GM12878 (cell line): Measurements from ENCODE around the gene CFAP65.

Experiments used
- CTCF ChIP-seq, 3 experiments: IDR thresholded peaks in 2 of 3; conservative IDR thresholded peaks in 1 of 3; 2 replicates each; pipeline ENCODE4 v1.5.1; 2011; ENCODE audit warnings: low read depth in 3 of 3, low read length in 3 of 3, mild to moderate bottlenecking in 3 of 3, control low read depth in 2 of 3, moderate library complexity in 2 of 3, inconsistent platforms in 1 of 3, mixed read lengths in 1 of 3; ENCODE audit not compliant: control insufficient read depth in 2 of 3, insufficient read depth in 1 of 3; ENCODE audit errors: extremely low read depth in 1 of 3
- E2F4 ChIP-seq: IDR thresholded peaks from 2 replicates; pipeline ENCODE4 v1.6.1; 2012; ENCODE audit warnings: low read depth, low read length, improper control_type of control experiment
- MAX ChIP-seq: IDR thresholded peaks from 2 replicates; pipeline ENCODE4 v1.6.1; 2012; ENCODE audit warnings: low read depth, low read length, improper control_type of control experiment
- POLR2AphosphoS5 ChIP-seq: IDR thresholded peaks from 2 replicates; pipeline ENCODE4 v1.6.1; 2011; ENCODE audit warnings: mild to moderate bottlenecking, low read length, inconsistent platforms
- REST ChIP-seq: IDR thresholded peaks from 2 replicates; pipeline ENCODE4 v1.6.1; 2012; ENCODE audit warnings: mild to moderate bottlenecking, low read depth, low read length
- TAF1 ChIP-seq: IDR thresholded peaks from 2 replicates; pipeline ENCODE4 v1.6.1; 2011; ENCODE audit warnings: mild to moderate bottlenecking, low read depth, low read length, borderline replicate concordance
- ZNF274 ChIP-seq: IDR thresholded peaks from one replicate; pipeline ENCODE4 v1.8.0; 2011; ENCODE audit not compliant: insufficient read length, insufficient read depth

GRCh38 chr2:219030177-219030940 is 11.0 kb downstream of the CFAP65 start:
- TF ChIP-seq POLR2AphosphoS5 (no peak), CTCF (IDR thresholded peaks at IDR 0.05 in 2 of 3, conservative IDR thresholded peaks at IDR 0.05 in 1 of 3; ENCODE audit: control insufficient read depth in 2 of 3, extremely low read depth in 1 of 3, insufficient read depth in 1 of 3, low read depth in 3 of 3, low read length in 3 of 3) (no peak), MAX (no peak), REST (no peak), TAF1 (no peak), E2F4 (no peak), ZNF274 (no peak)
